Endodermal cell (in vitro differentiated cells): ENCODE measurements around the gene TMEM18. TPM values are rescaled to one million over a fixed set of nuclear protein-coding genes. Genes with fewer than 3 reads are reported as not detected.
A peak's percentile ranks its signal among the peaks of the same experiment; 100 is the strongest.

Experiments used
- DNase-seq: peaks from one replicate; pipeline ENCODE4 v3.0.0-alpha.2; 2017
- H3K27ac ChIP-seq: 2 replicates; pipeline ENCODE4 v1.5.1; 2013; ENCODE audit warnings: mild to moderate bottlenecking, low read depth, low read length, moderate library complexity
- H3K27me3 ChIP-seq: 2 replicates; pipeline ENCODE4 v1.6.1; 2013; ENCODE audit warnings: mild to moderate bottlenecking, low read length, moderate library complexity; ENCODE audit not compliant: insufficient read depth, control insufficient read depth, poor library complexity, severe bottlenecking
- H3K36me3 ChIP-seq: 2 replicates; pipeline ENCODE4 v1.7.0; 2013; ENCODE audit warnings: mild to moderate bottlenecking, low read length, moderate library complexity; ENCODE audit not compliant: control insufficient read depth, insufficient read depth
- H3K4me1 ChIP-seq: one replicate; pipeline ENCODE4 v1.7.0; 2013; ENCODE audit warnings: low read length; ENCODE audit not compliant: control insufficient read depth, insufficient read depth
- H3K4me3 ChIP-seq: 2 replicates; pipeline ENCODE4 v1.5.1; 2013; ENCODE audit warnings: mild to moderate bottlenecking, low read length, moderate library complexity
- H3K9ac ChIP-seq: 2 replicates; pipeline ENCODE4 v1.6.1; 2013; ENCODE audit warnings: mild to moderate bottlenecking, low read length, moderate library complexity; ENCODE audit not compliant: poor library complexity, severe bottlenecking; ENCODE audit errors: extremely low read depth
- H3K9me3 ChIP-seq: 2 replicates; pipeline ENCODE4 v1.6.1; 2013; ENCODE audit warnings: mild to moderate bottlenecking, low read length, moderate library complexity; ENCODE audit not compliant: control insufficient read depth
- H3K27ac Mint-ChIP-seq: 2 replicates; pipeline ENCODE4 v1.8.0; 2020; ENCODE audit warnings: mixed read lengths
- H3K27me3 Mint-ChIP-seq: 2 replicates; pipeline ENCODE4 v1.8.0; 2021; ENCODE audit warnings: mild to moderate bottlenecking, mixed read lengths; ENCODE audit not compliant: insufficient read depth
- H3K36me3 Mint-ChIP-seq: 2 replicates; pipeline ENCODE4 v1.8.0; 2020; ENCODE audit warnings: low read depth, mixed read lengths
- H3K4me1 Mint-ChIP-seq: 2 replicates; pipeline ENCODE4 v1.8.0; 2020; ENCODE audit warnings: mixed read lengths
- H3K4me3 Mint-ChIP-seq: 2 replicates; pipeline ENCODE4 v1.8.0; 2020; ENCODE audit warnings: mild to moderate bottlenecking, moderate library complexity, mixed read lengths
- H3K9me3 Mint-ChIP-seq: 2 replicates; pipeline ENCODE4 v1.8.0; 2020; ENCODE audit warnings: mild to moderate bottlenecking, mixed read lengths
- CTCF ChIP-seq: fragments of 200-600 bp; sonication (generic); conservative IDR thresholded peaks from 2 replicates; pipeline ENCODE4 v1.5.0; 2021; ENCODE audit warnings: antibody characterized with exemption, mild to moderate bottlenecking
- WGBS, 2 experiments: methylation state at CpG; one replicate each; pipeline versions ENCODE4 v1.1.5 to v1.1.7; 2013; ENCODE audit warnings: missing lambda C conversion rate in 2 of 2, mixed read lengths in 1 of 2; ENCODE audit not compliant: insufficient coverage in 1 of 2, insufficient read length in 1 of 2; 5-methylcytosine and 5-hydroxymethylcytosine counted together
- total RNA-seq, 2 donors: library from RNA; stranded (reverse); fragmentation: NEBNext Ultra II Directional in 1 of 2; extraction: Animal tissue kit (Norgen Biotek cat#: 25700) in 1 of 2; gene quantifications; 2 replicates in 1 of 2; 3 replicates in 1 of 2; pipeline ENCODE4 v1.2.1, GENCODE V29; 2021

TMEM18 gene
- total RNA-seq, 2 donors from 2014 or later = 19.9 to 20.1 TPM

GRCh38 chr2:682226-682625, 5.0 kb upstream of the TMEM18 start:
- peaks cover 54% of the 10 kb centered on the region for H3K36me3 Mint-ChIP-seq
- Histone ChIP-seq H3K27me3 (no peaks in the 10 kb centered on the region), H3K36me3 (no peaks in the 10 kb centered on the region), H3K9ac (no peak overlapping the region), H3K4me1 (no peaks in the 10 kb centered on the region), H3K27ac (no peak overlapping the region), H3K4me3 (no peak overlapping the region), H3K9me3 (peaks cover 17% of the 10 kb centered on the region)
- peaks cover 33% of the 10 kb centered on the region for H3K9me3 Mint-ChIP-seq
- H3K4me3 Mint-ChIP-seq = no peak overlapping the region
- no peaks in the 10 kb centered on the region for H3K27me3 Mint-ChIP-seq
- H3K4me1 Mint-ChIP-seq = peaks cover 7% of the 10 kb centered on the region
- DNase-seq = no peak
- H3K27ac Mint-ChIP-seq = no peak overlapping the region
- no peak for TF ChIP-seq CTCF

- no peak overlapping the region for H3K9ac ChIP-seq
- Mint-ChIP-seq H3K9me3 (peaks cover 25% of the 10 kb centered on the region), H3K27ac (no peak overlapping the region), H3K27me3 (no peaks in the 10 kb centered on the region), H3K36me3 (peaks cover 47% of the 10 kb centered on the region), H3K4me1 (peaks cover 7% of the 10 kb centered on the region), H3K4me3 (no peak overlapping the region)
- no peak for DNase-seq
- no peak for TF ChIP-seq CTCF
- peak overlapping the region; percentile 53 for H3K27ac ChIP-seq
- no peaks in the 10 kb centered on the region for H3K36me3 ChIP-seq
- no peaks in the 10 kb centered on the region for H3K27me3 ChIP-seq
- H3K4me3 ChIP-seq = no peak overlapping the region
- no peaks in the 10 kb centered on the region for H3K4me1 ChIP-seq
- WGBS, 2 experiments = 78 to 89% methylated on average over 8 to 11 of the region's 11 CpGs
- peaks cover 16% of the 10 kb centered on the region for H3K9me3 ChIP-seq
Observed at GRCh38 chr2:681312-681711, 4.1 kb upstream of the TMEM18 start.

DNA sequence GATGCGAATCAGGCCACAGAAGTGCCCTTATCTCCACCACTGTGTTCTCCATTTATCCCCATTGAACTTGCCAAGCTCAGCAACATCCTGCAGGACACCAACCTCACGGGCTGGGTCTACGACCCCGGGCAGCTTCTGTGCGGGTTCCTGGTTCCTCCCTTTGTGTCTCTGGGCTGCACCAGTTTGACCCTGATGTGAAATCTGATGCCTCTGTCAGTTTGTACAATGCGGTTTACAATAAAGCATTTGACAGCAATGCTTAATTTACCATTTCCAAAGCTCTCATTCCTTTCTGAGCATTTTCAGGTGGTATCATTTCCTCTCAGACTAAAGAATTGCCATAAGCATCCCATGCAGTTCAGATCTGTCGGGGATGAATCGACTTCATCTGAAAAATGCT, 3.3 kb upstream of the TMEM18 start:
- Mint-ChIP-seq H3K4me3 (no peak overlapping the region), H3K4me1 (peaks cover 13% of the 10 kb centered on the region), H3K36me3 (peaks cover 43% of the 10 kb centered on the region), H3K9me3 (peaks cover 19% of the 10 kb centered on the region), H3K27ac (no peak overlapping the region), H3K27me3 (no peaks in the 10 kb centered on the region)
- H3K4me3 ChIP-seq = no peak overlapping the region
- H3K36me3 ChIP-seq = peaks cover 2% of the 10 kb centered on the region
- H3K9me3 ChIP-seq = peaks cover 8% of the 10 kb centered on the region
- no peaks in the 10 kb centered on the region for H3K27me3 ChIP-seq
- TF ChIP-seq CTCF = no peak
- 81 to 90% methylated on average over 8 of the region's 8 CpGs for WGBS, 2 experiments
- DNase-seq = no peak
- no peak overlapping the region for H3K9ac ChIP-seq
- H3K27ac ChIP-seq = peak overlapping the region; percentile 53
- no peaks in the 10 kb centered on the region for H3K4me1 ChIP-seq
